Duodenal mucosa (tissue), 2 donors: ENCODE results near the gene DDX1.

ENCODE experiments used
- H3K27ac ChIP-seq: one replicate; pipeline ENCODE4 v1.7.0; 2013; ENCODE audit warnings: low read depth, low read length
- H3K27me3 ChIP-seq, 2 donors: one replicate each; pipeline ENCODE4 v1.7.0; 2013; ENCODE audit warnings: low read length in 2 of 2, control low read depth in 1 of 2; ENCODE audit not compliant: insufficient read depth in 2 of 2, control insufficient read depth in 1 of 2
- H3K36me3 ChIP-seq, 2 donors: one replicate each; pipeline ENCODE4 v1.7.0; 2013; ENCODE audit warnings: low read length in 2 of 2, control low read depth in 1 of 2; ENCODE audit not compliant: insufficient read depth in 2 of 2, control insufficient read depth in 1 of 2
- H3K4me1 ChIP-seq, 2 donors: one replicate each; pipeline ENCODE4 v1.7.0; 2013; ENCODE audit warnings: low read length in 2 of 2, control low read depth in 1 of 2; ENCODE audit not compliant: insufficient read depth in 2 of 2, control insufficient read depth in 1 of 2
- H3K4me3 ChIP-seq, 2 donors: one replicate each; pipeline ENCODE4 v1.7.0; 2013; ENCODE audit warnings: low read length in 2 of 2, low read depth in 1 of 2
- H3K9ac ChIP-seq, 2 donors: one replicate each; pipeline ENCODE4 v1.7.0; 2013; ENCODE audit warnings: low read length in 2 of 2, low read depth in 1 of 2
- H3K9me3 ChIP-seq, 2 donors: one replicate each; pipeline ENCODE4 v1.7.0; 2013; ENCODE audit warnings: low read length in 2 of 2, control low read depth in 1 of 2; ENCODE audit not compliant: control insufficient read depth in 1 of 2

DDX1 gene

DNA sequence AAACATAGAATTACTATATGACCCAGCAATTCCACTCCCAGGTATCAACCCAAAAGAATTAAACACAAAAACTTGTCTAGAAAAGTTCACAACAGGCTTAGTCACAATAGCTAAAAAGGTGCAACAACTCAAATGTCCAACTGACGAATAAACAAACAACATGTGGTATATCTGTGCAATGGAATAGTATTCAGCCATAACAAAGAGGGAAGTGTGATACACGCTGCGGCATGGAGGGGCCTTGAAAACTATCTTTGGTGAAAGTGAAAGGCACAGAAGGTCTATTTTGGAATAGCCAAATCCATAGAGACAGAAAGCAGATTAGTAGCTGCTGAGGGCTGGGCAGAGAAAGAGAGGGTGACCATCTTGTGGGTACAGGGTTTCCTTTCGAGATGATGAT is 72.1 kb downstream of the DDX1 start:
- no peaks in the 10 kb centered on the region for H3K9me3 ChIP-seq
- no peaks in the 10 kb centered on the region for H3K36me3 ChIP-seq
- H3K4me1 ChIP-seq, result peaks cover 3 to 12% of the 10 kb centered on the region in 2 donors
- no peaks in the 10 kb centered on the region for H3K27me3 ChIP-seq
- no peak overlapping the region for H3K4me3 ChIP-seq
- no peak overlapping the region for H3K27ac ChIP-seq
- H3K9ac ChIP-seq, result no peak overlapping the region

DNA sequence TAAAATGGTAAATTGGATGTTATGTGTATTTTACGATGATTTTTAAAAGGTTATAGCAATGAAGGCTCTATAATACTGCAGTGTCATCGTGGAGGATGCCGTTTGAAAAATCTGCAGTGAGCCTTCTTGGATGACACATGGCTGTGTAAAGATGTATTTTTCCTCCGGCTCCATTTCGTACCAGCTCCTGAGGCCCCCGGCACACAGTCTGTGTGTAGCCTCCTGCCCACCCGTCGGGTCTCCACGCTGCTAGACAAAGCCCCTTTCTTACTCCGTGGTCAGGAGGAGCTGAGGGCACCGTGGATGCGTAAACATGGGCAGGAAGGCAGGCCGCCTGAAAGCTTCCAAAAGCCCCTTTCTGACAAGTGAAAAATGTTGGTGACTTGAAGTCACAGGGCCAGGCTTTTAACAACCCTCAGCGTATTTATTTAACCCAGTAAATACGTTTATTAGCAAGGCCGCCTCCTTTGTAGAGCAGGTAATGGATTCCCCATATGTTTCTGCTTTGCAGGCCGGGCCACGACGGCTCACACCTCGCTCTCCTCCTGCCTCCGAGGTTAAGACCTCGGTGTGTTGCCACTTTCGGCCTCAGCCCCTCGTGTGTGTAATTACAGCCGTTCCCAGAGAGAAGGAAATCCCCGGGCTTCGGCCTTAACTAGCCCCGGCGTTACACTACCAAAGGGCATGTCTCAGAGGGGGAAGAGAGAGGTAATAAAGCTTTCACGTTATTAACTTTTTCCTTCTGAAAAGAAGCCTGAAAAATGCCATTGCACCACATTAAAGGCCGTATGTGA is 72.8 kb downstream of the DDX1 start:
- Histone ChIP-seq H3K9me3 (no peaks in the 10 kb centered on the region), H3K4me1 (peaks cover 3 to 12% of the 10 kb centered on the region in 2 donors), H3K27ac (no peak overlapping the region), H3K9ac (no peak overlapping the region), H3K27me3 (no peaks in the 10 kb centered on the region), H3K36me3 (no peaks in the 10 kb centered on the region), H3K4me3 (no peak overlapping the region)

GRCh38 chr2:15665067-15665942 is 73.6 kb downstream of the DDX1 start:
- Histone ChIP-seq H3K27me3 (no peaks in the 10 kb centered on the region), H3K4me3 (no peak overlapping the region), H3K9ac (no peak overlapping the region), H3K36me3 (no peaks in the 10 kb centered on the region), H3K4me1 (peaks cover 3 to 12% of the 10 kb centered on the region in 2 donors), H3K27ac (no peak overlapping the region), H3K9me3 (no peaks in the 10 kb centered on the region)

- H3K27me3 ChIP-seq, result no peaks in the 10 kb centered on the region
- no peak overlapping the region for H3K9ac ChIP-seq
- no peaks in the 10 kb centered on the region for H3K36me3 ChIP-seq
- no peak overlapping the region for H3K27ac ChIP-seq
- H3K4me1 ChIP-seq, result peaks cover 3 to 12% of the 10 kb centered on the region in 2 donors
- H3K9me3 ChIP-seq, result no peaks in the 10 kb centered on the region
- H3K4me3 ChIP-seq, result no peak overlapping the region
These were observed 74.3 kb downstream of the DDX1 start for GRCh38 chr2:15665943-15666460.

- no peaks in the 10 kb centered on the region for H3K27me3 ChIP-seq
- no peak overlapping the region for H3K27ac ChIP-seq
- no peaks in the 10 kb centered on the region for H3K36me3 ChIP-seq
- H3K9ac ChIP-seq, result no peak overlapping the region
- H3K9me3 ChIP-seq, result no peaks in the 10 kb centered on the region
- peaks cover 3 to 12% of the 10 kb centered on the region in 2 donors for H3K4me1 ChIP-seq
- no peak overlapping the region for H3K4me3 ChIP-seq
These were observed 75.5 kb downstream of the DDX1 start for GRCh38 chr2:15666861-15667808.

- Histone ChIP-seq H3K4me3 (no peak overlapping the region), H3K36me3 (no peaks in the 10 kb centered on the region), H3K4me1 (peaks cover 3 to 12% of the 10 kb centered on the region in 2 donors), H3K27ac (no peak overlapping the region), H3K27me3 (no peaks in the 10 kb centered on the region), H3K9me3 (no peaks in the 10 kb centered on the region), H3K9ac (no peak overlapping the region)
These were observed 76.3 kb downstream of the DDX1 start for GRCh38 chr2:15667809-15668556.

DNA sequence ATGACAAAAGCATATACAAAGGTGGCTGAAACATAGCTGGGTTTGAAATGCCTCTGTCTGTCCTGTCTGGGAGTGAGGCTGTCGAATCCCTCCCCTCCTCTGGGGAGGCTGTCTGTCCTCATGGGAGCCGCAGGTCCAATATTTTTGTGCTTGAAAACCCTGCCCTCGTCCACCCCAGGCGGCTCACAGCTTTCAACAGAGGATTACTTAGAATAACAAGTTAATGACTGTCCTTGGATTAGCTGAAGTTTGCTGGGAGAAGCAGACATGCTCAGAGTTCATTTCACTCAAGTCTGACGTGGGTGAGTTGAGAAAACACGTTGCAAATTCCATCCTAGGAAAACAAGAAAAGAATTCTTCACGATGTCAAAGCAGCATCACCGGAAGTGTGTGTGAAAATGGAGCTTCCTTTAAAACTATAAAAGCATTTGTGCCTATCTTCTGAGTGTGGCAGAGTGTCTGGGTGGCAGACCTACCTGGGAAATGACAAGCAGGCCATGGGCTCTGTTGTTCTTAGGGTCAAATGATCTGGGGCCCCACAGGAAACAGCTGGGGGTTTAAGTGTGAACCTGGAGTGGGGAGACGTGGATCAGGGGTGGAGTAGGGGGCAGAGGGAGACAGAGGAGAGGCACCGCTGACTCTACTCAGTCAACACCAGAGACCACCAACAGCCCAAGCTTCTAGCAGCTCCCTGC is 77.1 kb downstream of the DDX1 start:
- H3K36me3 ChIP-seq, result no peaks in the 10 kb centered on the region

DNA sequence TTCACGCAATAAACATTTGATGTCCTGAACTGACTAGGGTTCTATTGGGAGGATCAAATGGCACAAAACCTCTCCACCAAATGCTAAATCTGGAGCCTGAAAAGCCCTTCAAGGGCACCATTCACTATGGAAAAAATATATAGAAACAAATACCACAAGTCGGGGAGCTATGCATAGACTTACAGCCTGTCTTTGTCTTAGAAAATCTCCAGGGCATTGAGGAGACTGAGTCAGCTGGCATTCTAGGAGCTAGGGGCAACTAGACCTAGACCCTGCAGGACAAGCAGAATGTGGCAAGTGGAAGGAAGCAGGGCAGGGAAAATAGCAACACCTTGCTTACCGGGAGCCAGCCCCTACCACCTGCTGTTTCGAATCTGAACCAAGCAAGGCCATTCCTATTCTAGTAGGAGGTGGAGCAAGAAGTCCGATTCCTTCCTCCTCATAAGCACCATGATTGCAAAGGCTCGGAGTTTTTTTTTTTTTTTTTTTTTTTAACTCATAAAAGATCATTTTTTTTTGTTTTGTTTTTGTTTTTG is 77.8 kb downstream of the DDX1 start:
- Histone ChIP-seq H3K27me3 (no peaks in the 10 kb centered on the region), H3K9ac (no peak overlapping the region), H3K36me3 (no peaks in the 10 kb centered on the region)

More for the DNA sequence above, 77.1 kb downstream of the DDX1 start:
- no peak overlapping the region for H3K4me3 ChIP-seq
- H3K9me3 ChIP-seq, result no peaks in the 10 kb centered on the region
- no peaks in the 10 kb centered on the region for H3K27me3 ChIP-seq
- H3K4me1 ChIP-seq, result peaks cover 5 to 17% of the 10 kb centered on the region in 2 donors
- H3K9ac ChIP-seq, result no peak overlapping the region
- H3K27ac ChIP-seq, result peak overlapping the region; percentile 13

More for the DNA sequence above, 77.8 kb downstream of the DDX1 start:
- H3K9me3 ChIP-seq, result no peaks in the 10 kb centered on the region
- no peak overlapping the region for H3K27ac ChIP-seq
- peaks cover 9 to 22% of the 10 kb centered on the region in 2 donors for H3K4me1 ChIP-seq
- no peak overlapping the region for H3K4me3 ChIP-seq
